Stimulated activated CD4-positive, alpha-beta T cell treated with anti-CD3 and anti-CD28 coated beads, Interleukin-2, amount 100 ng/mL, for 48 hours (primary cell): ENCODE results near the gene ANK2.
"Not testable (repeated sequence)": the region's sequence is repeated elsewhere in the genome, so short reads cannot be mapped to it uniquely, and the experiment has no call there.

Experiments
- DNase-seq, 2 donors: peaks; one replicate each; pipeline ENCODE4 v3.0.0-alpha.2; 2020

Gene ANK2

GRCh38 chr4:113221990-113222389 is 172.5 kb downstream of the ANK2 start:
- DNase-seq = no peak

GRCh38 chr4:113222471-113222870 is 173.0 kb downstream of the ANK2 start:
- no peak for DNase-seq

GRCh38 chr4:113223001-113223400 is 173.5 kb downstream of the ANK2 start:
- no peak for DNase-seq

- no peak for DNase-seq
Measured at GRCh38 chr4:113232194-113232593, 182.7 kb downstream of the ANK2 start.

- DNase-seq = no peak
Measured at GRCh38 chr4:113236916-113237315, 187.5 kb downstream of the ANK2 start.

- no peak for DNase-seq
Measured at GRCh38 chr4:113243312-113243711, 193.9 kb downstream of the ANK2 start.

GRCh38 chr4:113244747-113245146 is 195.3 kb downstream of the ANK2 start:
- not testable (repeated sequence) for DNase-seq

GRCh38 chr4:113248320-113248719 is 198.9 kb downstream of the ANK2 start:
- DNase-seq = no peak

GRCh38 chr4:113255628-113256027 is 206.2 kb downstream of the ANK2 start:
- no peak for DNase-seq

GRCh38 chr4:113256946-113257345 is 207.5 kb downstream of the ANK2 start:
- DNase-seq = no peak

GRCh38 chr4:113260688-113261087 is 211.2 kb downstream of the ANK2 start:
- no peak for DNase-seq

GRCh38 chr4:113263274-113263673 is 213.8 kb downstream of the ANK2 start:
- DNase-seq = no peak

- DNase-seq = no peak
Measured at GRCh38 chr4:113270520-113271319, 221.3 kb downstream of the ANK2 start.

- no peak for DNase-seq
Measured at GRCh38 chr4:113272523-113272922, 223.1 kb downstream of the ANK2 start.

- no peak for DNase-seq
Measured at GRCh38 chr4:113273721-113274220, 224.3 kb downstream of the ANK2 start.

GRCh38 chr4:113276464-113277170 is 227.2 kb downstream of the ANK2 start:
- no peak for DNase-seq

- DNase-seq = peak; percentile 67 to 72
Measured at GRCh38 chr4:113278324-113278934, 229.0 kb downstream of the ANK2 start.

- no peak for DNase-seq
Measured at GRCh38 chr4:113285501-113285900, 236.0 kb downstream of the ANK2 start.

- DNase-seq = no peak
Measured at GRCh38 chr4:113288257-113288656, 238.8 kb downstream of the ANK2 start.

- no peak for DNase-seq
Measured at GRCh38 chr4:113288696-113289095, 239.2 kb downstream of the ANK2 start.

GRCh38 chr4:113289766-113290165 is 240.3 kb downstream of the ANK2 start:
- no peak for DNase-seq

GRCh38 chr4:113290666-113291065 is 241.2 kb downstream of the ANK2 start:
- no peak for DNase-seq

GRCh38 chr4:113292371-113293042 is 243.1 kb downstream of the ANK2 start:
- DNase-seq = no peak
